ENCODE data around the gene RNF144A. TPM values are rescaled to one million over a fixed set of nuclear protein-coding genes. Genes with fewer than 3 reads are reported as not detected.

The RNF144A gene
- total RNA-seq, 1 experiment from 2014 or later = 3.0 TPM

DNA sequence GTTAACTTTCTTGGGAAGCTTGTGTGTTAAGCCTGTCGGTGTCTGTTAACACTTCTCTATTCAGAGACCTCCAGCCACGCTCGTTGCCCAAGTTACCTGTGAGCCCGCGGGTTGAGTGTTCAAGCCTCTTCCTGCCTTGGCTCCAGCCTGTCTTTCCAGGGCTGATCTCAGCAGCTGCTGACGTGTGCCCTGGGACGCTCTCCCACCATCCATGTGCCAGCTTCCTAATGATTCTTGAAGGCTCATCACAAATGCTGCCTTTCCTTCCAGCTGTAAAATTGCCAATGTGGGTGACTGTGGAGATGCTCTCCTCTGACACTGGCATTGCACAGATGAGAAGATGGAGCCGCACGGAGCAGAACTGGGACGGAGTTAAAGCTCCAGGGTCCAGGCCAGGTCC, 6.1 kb downstream of the RNF144A start:
- TF ChIP-seq, protein P1, sequence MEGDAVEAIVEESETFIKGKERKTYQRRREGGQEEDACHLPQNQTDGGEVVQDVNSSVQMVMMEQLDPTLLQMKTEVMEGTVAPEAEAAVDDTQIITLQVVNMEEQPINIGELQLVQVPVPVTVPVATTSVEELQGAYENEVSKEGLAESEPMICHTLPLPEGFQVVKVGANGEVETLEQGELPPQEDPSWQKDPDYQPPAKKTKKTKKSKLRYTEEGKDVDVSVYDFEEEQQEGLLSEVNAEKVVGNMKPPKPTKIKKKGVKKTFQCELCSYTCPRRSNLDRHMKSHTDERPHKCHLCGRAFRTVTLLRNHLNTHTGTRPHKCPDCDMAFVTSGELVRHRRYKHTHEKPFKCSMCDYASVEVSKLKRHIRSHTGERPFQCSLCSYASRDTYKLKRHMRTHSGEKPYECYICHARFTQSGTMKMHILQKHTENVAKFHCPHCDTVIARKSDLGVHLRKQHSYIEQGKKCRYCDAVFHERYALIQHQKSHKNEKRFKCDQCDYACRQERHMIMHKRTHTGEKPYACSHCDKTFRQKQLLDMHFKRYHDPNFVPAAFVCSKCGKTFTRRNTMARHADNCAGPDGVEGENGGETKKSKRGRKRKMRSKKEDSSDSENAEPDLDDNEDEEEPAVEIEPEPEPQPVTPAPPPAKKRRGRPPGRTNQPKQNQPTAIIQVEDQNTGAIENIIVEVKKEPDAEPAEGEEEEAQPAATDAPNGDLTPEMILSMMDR (IDR thresholded peaks at IDR 0.05; ENCODE audit: insufficient read depth in 1 of 2, low read depth in 1 of 2, low read length in 1 of 2, severe bottlenecking in 1 of 2, unreplicated experiment in 1 of 2) = no peak
- Mint-ChIP-seq H3K36me3 (ENCODE audit: insufficient read depth, unreplicated experiment) (peaks cover 6% of the 10 kb centered on the region), H3K4me3 (ENCODE audit: unreplicated experiment) (no peak overlapping the region), H3K4me1 (ENCODE audit: low read depth, unreplicated experiment) (no peaks in the 10 kb centered on the region), H3K27me3 (ENCODE audit: insufficient read depth, unreplicated experiment) (no peaks in the 10 kb centered on the region), H3K9me3 (ENCODE audit: unreplicated experiment) (no peaks in the 10 kb centered on the region), H3K27ac (ENCODE audit: unreplicated experiment) (no peak overlapping the region)
- intact Hi-C loops (cut with micrococcal nuclease; ENCODE audit: unreplicated experiment) = no loop called here
- Histone ChIP-seq H3K4me3 (ENCODE audit: low read depth, low read length) (no peak overlapping the region), H3K36me3 (ENCODE audit: control insufficient read depth, insufficient read depth, low read length) (no peaks in the 10 kb centered on the region), H3K4me1 (no peaks in the 10 kb centered on the region), H3K9me3 (peaks cover 5% of the 10 kb centered on the region; the same call in 1 of the 2 replicates), H3K27me3 (replicated peaks; ENCODE audit: control insufficient read depth, insufficient read depth, low read length) (no peaks in the 10 kb centered on the region)
- no peak for DNase-seq
- CTCF ChIA-PET = no interaction called here
- no TSS peak for BruUV-seq (replicated peaks)
- POLR2A ChIA-PET = no interaction called here

DNA sequence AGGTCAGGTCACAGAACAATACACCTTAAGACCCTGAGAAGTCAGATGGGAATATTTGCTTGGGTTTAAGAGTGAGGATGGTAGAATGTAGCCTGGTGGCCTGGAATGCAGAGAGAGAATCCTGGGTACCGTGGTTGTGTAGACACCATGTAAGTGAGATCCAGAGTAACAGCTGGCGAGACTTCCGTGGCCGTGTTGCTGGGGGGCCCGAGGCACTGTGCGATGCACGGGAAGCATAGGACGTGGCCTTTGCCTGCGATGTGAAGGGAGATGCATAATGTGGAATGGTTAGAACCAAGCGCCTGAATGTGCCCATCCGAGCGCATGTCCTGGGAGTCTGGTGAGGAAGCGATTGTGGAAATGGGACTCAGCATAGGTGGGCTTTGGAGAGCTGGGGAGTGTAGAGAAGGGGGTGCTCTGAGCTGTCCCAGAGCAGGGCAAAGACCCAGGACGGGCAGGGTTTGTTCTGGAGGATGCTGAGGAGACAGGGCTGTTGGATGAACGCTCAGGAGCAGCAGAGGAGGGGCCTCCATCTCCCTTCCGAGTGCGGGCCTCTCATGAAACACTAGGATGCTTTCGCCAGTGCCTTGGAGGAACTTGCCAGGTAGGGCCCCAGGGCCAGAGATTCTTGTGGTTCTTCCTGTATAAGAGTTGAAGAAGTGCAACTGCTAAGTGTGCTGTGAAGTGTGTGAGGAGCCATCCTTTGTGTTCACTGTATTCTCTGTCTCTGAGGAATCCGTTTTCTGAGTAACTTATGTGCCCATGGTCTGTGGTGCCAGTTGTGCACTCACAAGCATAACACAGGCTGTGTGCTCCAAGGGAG, 7.1 kb downstream of the RNF144A start:
- Mint-ChIP-seq H3K36me3 (ENCODE audit: insufficient read depth, unreplicated experiment) (no peaks in the 10 kb centered on the region), H3K4me3 (ENCODE audit: unreplicated experiment) (no peak overlapping the region), H3K27ac (ENCODE audit: unreplicated experiment) (no peak overlapping the region), H3K9me3 (ENCODE audit: unreplicated experiment) (no peaks in the 10 kb centered on the region), H3K4me1 (ENCODE audit: low read depth, unreplicated experiment) (no peaks in the 10 kb centered on the region), H3K27me3 (ENCODE audit: insufficient read depth, unreplicated experiment) (no peaks in the 10 kb centered on the region)
- Histone ChIP-seq H3K4me1 (no peaks in the 10 kb centered on the region), H3K9me3 (no peaks in the 10 kb centered on the region), H3K27me3 (replicated peaks; ENCODE audit: control insufficient read depth, insufficient read depth, low read length) (no peaks in the 10 kb centered on the region), H3K4me3 (ENCODE audit: low read depth, low read length) (no peak overlapping the region), H3K36me3 (ENCODE audit: control insufficient read depth, insufficient read depth, low read length) (no peaks in the 10 kb centered on the region)
- TF ChIP-seq, protein P1 (IDR thresholded peaks at IDR 0.05; ENCODE audit: insufficient read depth in 1 of 2, low read depth in 1 of 2, low read length in 1 of 2, severe bottlenecking in 1 of 2, unreplicated experiment in 1 of 2) = no peak
- CTCF ChIA-PET = no interaction called here
- no TSS peak for BruUV-seq (replicated peaks)
- POLR2A ChIA-PET = no interaction called here
- DNase-seq = no peak
- intact Hi-C loops (cut with micrococcal nuclease; ENCODE audit: unreplicated experiment) = no loop called here

DNA sequence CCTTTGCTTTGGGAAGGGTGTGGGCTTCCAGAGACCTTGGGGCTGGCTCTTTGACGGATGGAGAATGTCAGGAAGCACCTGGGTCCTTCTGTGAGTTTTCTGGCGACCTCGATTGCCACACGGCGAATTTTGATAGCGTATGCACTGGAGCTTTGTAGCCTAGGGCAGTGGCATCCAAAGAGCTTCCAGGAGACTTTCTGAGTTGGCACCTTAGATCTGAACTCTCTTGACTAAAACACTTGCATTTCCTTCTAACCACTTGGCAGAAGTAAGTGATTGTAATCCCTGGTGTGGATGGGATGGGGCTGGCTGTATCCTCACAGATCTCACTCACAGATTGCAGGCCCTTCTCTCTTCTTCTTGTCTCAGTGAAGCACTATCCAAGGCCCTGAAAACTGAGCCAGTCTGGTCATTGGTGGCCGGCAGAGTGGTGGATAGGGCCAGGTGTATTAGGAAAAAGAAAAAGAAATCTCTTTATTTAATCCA, 7.8 kb downstream of the RNF144A start:
- intact Hi-C loops (cut with micrococcal nuclease; ENCODE audit: unreplicated experiment) = no loop called here
- Histone ChIP-seq H3K4me1 (no peaks in the 10 kb centered on the region), H3K4me3 (ENCODE audit: low read depth, low read length) (no peak overlapping the region), H3K36me3 (ENCODE audit: control insufficient read depth, insufficient read depth, low read length) (no peaks in the 10 kb centered on the region), H3K9me3 (no peaks in the 10 kb centered on the region), H3K27me3 (replicated peaks; ENCODE audit: control insufficient read depth, insufficient read depth, low read length) (no peaks in the 10 kb centered on the region)
- H3K4me1 Mint-ChIP-seq (ENCODE audit: low read depth, unreplicated experiment) = no peaks in the 10 kb centered on the region
- no peaks in the 10 kb centered on the region for H3K9me3 Mint-ChIP-seq (ENCODE audit: unreplicated experiment)
- H3K27me3 Mint-ChIP-seq (ENCODE audit: insufficient read depth, unreplicated experiment) = no peaks in the 10 kb centered on the region
- no peaks in the 10 kb centered on the region for H3K36me3 Mint-ChIP-seq (ENCODE audit: insufficient read depth, unreplicated experiment)
- BruUV-seq (replicated peaks) = no TSS peak
- ChIA-PET CTCF (no interaction called here), POLR2A (no interaction called here)
- TF ChIP-seq, protein P1 (IDR thresholded peaks at IDR 0.05; ENCODE audit: insufficient read depth in 1 of 2, low read depth in 1 of 2, low read length in 1 of 2, severe bottlenecking in 1 of 2, unreplicated experiment in 1 of 2) = no peak
- no peak overlapping the region for H3K4me3 Mint-ChIP-seq (ENCODE audit: unreplicated experiment)
- H3K27ac Mint-ChIP-seq (ENCODE audit: unreplicated experiment) = no peak overlapping the region
- no peak for DNase-seq
